ENCODE measurements around the gene DISP3.

DNA sequence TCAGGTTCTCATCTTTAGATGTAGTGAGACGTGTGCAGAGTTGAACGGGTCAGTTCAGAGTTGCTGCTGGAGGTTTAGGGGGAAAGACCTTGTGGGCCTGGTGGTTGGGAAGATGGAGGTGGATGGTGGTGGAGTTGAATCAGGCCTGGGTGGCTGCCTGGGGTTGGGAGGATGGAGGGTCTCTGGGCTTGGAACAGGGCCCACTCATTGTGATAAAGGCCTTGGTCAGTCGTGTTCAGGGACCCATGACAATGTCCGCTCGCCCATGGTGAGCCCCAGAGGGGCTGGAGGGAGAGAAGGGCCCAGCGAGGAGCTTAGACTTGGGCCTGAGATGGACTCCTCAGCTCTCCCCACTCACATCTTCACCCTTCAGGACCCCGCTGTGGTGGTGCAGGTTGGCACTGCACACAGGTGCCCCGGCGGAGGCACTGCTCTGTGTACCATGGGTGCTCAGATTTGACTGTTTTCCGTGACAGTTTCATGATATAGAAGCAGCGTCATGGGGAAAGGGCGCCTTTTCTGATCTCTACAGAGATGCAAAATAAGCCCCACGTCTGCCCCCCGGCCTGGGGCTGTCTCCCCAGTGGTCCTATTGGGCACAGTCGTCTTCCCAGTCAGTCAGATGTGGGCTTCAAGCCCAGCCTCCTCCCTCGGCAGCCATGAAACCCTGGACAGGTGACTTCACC lies 39.2 kb downstream of the DISP3 start:
- TF ChIP-seq, protein P1, sequence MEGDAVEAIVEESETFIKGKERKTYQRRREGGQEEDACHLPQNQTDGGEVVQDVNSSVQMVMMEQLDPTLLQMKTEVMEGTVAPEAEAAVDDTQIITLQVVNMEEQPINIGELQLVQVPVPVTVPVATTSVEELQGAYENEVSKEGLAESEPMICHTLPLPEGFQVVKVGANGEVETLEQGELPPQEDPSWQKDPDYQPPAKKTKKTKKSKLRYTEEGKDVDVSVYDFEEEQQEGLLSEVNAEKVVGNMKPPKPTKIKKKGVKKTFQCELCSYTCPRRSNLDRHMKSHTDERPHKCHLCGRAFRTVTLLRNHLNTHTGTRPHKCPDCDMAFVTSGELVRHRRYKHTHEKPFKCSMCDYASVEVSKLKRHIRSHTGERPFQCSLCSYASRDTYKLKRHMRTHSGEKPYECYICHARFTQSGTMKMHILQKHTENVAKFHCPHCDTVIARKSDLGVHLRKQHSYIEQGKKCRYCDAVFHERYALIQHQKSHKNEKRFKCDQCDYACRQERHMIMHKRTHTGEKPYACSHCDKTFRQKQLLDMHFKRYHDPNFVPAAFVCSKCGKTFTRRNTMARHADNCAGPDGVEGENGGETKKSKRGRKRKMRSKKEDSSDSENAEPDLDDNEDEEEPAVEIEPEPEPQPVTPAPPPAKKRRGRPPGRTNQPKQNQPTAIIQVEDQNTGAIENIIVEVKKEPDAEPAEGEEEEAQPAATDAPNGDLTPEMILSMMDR (IDR thresholded peaks at IDR 0.05), result no peak
- TF ChIP-seq POLR2A (IDR thresholded peaks at IDR 0.05), result no peak
